ENCODE results near the gene MTCH1.
"Not testable (repeated sequence)": the region's sequence is repeated elsewhere in the genome, so short reads cannot be mapped to it uniquely, and the experiment has no call there.

MTCH1 gene

GRCh38 chr6:37004044-37004980, 18.3 kb upstream of the MTCH1 start:
- DNase-seq (ENCODE audit: low read depth): no peak
- no peak for TF ChIP-seq CTCF (IDR thresholded peaks at IDR 0.05; ENCODE audit: low read length, missing control alignments)
- H3K4me3 ChIP-seq (replicated peaks; ENCODE audit: low read depth, low read length): no peak overlapping the region

GRCh38 chr6:36999751-37000125, 13.7 kb upstream of the MTCH1 start:
- no peak overlapping the region for H3K4me3 ChIP-seq (replicated peaks; ENCODE audit: low read depth, low read length)
- DNase-seq (ENCODE audit: low read depth): no peak
- no peak for TF ChIP-seq CTCF (IDR thresholded peaks at IDR 0.05; ENCODE audit: low read length, missing control alignments)

- no peak overlapping the region for H3K4me3 ChIP-seq (replicated peaks; ENCODE audit: low read depth, low read length)
- no peak for DNase-seq (ENCODE audit: low read depth)
- no peak for TF ChIP-seq CTCF (IDR thresholded peaks at IDR 0.05; ENCODE audit: low read length, missing control alignments)
Measured at GRCh38 chr6:36999061-36999750, 13.2 kb upstream of the MTCH1 start.

GRCh38 chr6:36998723-36999038, 12.7 kb upstream of the MTCH1 start:
- DNase-seq (ENCODE audit: low read depth): no peak
- TF ChIP-seq CTCF (IDR thresholded peaks at IDR 0.05; ENCODE audit: low read length, missing control alignments): no peak
- H3K4me3 ChIP-seq (replicated peaks; ENCODE audit: low read depth, low read length): no peak overlapping the region

- TF ChIP-seq CTCF (IDR thresholded peaks at IDR 0.05; ENCODE audit: low read length, missing control alignments): no peak
- no peak for DNase-seq (ENCODE audit: low read depth)
- H3K4me3 ChIP-seq (replicated peaks; ENCODE audit: low read depth, low read length): no peak overlapping the region
Measured at GRCh38 chr6:36997811-36998722, 12.1 kb upstream of the MTCH1 start.

- H3K4me3 ChIP-seq (replicated peaks; ENCODE audit: low read depth, low read length); DNase-seq (ENCODE audit: low read depth): not testable (repeated sequence)
Measured at GRCh38 chr6:36990401-36990800, 4.4 kb upstream of the MTCH1 start.

- H3K4me3 ChIP-seq (replicated peaks; ENCODE audit: low read depth, low read length): no peak overlapping the region
- no peak for TF ChIP-seq CTCF (IDR thresholded peaks at IDR 0.05; ENCODE audit: low read length, missing control alignments)
- DNase-seq (ENCODE audit: low read depth): no peak
Measured at GRCh38 chr6:36989264-36989663, 3.3 kb upstream of the MTCH1 start.
